HL-60 (cell line): ENCODE results near the gene GTF2H1.
"Not testable (repeated sequence)": the region's sequence is repeated elsewhere in the genome, so short reads cannot be mapped to it uniquely, and the experiment has no call there.

Experiments
- DNase-seq, 2 experiments: peaks; one replicate each; pipeline ENCODE4 v3.0.0-alpha.2; 2010 to 2020; ENCODE audit warnings: low read depth in 1 of 2, low spot score in 1 of 2
- H3K27ac ChIP-seq: fragments of 250-450 bp; sonication (Bioruptor Pico); replicated peaks from 2 replicates; pipeline ENCODE4 v1.5.1; 2020; ENCODE audit warnings: mild to moderate bottlenecking, moderate library complexity
- H3K27me3 ChIP-seq: fragments of 250-450 bp; sonication (Bioruptor Pico); 2 replicates; pipeline ENCODE4 v1.5.1; 2021; ENCODE audit warnings: mild to moderate bottlenecking, moderate library complexity; ENCODE audit not compliant: insufficient read depth, poor library complexity, severe bottlenecking
- H3K4me3 ChIP-seq: replicated peaks from 2 replicates; pipeline ENCODE4 v1.5.1; 2011; ENCODE audit warnings: mild to moderate bottlenecking, control low read depth, low read length; ENCODE audit not compliant: insufficient read depth
- GABPA ChIP-seq: IDR thresholded peaks from 2 replicates; pipeline ENCODE4 v1.6.1; 2012; ENCODE audit warnings: low read depth
- POLR2AphosphoS5 ChIP-seq: IDR thresholded peaks from 2 replicates; pipeline ENCODE4 v1.6.1; 2012; ENCODE audit warnings: low read depth
- SPI1 ChIP-seq: IDR thresholded peaks from 2 replicates; pipeline ENCODE4 v1.6.1; 2012; ENCODE audit warnings: low read depth, mild to moderate bottlenecking, borderline replicate concordance
- TF ChIP-seq, protein P1 (sequence below): IDR thresholded peaks from 2 replicates; pipeline ENCODE4 v1.6.1; 2012; ENCODE audit warnings: low read depth; ENCODE audit not compliant: insufficient replicate concordance
- TF ChIP-seq, protein P2 (sequence below): IDR thresholded peaks from one replicate; pipeline ENCODE4 v1.5.1; 2011; ENCODE audit warnings: low read length, control low read depth, inconsistent platforms; ENCODE audit not compliant: insufficient read depth

GTF2H1 gene

GRCh38 chr11:18322818-18323570 lies 627 bp downstream of the GTF2H1 start:
- TF ChIP-seq SPI1 = no peak
- TF ChIP-seq, protein P1, sequence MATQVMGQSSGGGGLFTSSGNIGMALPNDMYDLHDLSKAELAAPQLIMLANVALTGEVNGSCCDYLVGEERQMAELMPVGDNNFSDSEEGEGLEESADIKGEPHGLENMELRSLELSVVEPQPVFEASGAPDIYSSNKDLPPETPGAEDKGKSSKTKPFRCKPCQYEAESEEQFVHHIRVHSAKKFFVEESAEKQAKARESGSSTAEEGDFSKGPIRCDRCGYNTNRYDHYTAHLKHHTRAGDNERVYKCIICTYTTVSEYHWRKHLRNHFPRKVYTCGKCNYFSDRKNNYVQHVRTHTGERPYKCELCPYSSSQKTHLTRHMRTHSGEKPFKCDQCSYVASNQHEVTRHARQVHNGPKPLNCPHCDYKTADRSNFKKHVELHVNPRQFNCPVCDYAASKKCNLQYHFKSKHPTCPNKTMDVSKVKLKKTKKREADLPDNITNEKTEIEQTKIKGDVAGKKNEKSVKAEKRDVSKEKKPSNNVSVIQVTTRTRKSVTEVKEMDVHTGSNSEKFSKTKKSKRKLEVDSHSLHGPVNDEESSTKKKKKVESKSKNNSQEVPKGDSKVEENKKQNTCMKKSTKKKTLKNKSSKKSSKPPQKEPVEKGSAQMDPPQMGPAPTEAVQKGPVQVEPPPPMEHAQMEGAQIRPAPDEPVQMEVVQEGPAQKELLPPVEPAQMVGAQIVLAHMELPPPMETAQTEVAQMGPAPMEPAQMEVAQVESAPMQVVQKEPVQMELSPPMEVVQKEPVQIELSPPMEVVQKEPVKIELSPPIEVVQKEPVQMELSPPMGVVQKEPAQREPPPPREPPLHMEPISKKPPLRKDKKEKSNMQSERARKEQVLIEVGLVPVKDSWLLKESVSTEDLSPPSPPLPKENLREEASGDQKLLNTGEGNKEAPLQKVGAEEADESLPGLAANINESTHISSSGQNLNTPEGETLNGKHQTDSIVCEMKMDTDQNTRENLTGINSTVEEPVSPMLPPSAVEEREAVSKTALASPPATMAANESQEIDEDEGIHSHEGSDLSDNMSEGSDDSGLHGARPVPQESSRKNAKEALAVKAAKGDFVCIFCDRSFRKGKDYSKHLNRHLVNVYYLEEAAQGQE = no peak
- no peak for TF ChIP-seq GABPA
- TF ChIP-seq, protein P2, sequence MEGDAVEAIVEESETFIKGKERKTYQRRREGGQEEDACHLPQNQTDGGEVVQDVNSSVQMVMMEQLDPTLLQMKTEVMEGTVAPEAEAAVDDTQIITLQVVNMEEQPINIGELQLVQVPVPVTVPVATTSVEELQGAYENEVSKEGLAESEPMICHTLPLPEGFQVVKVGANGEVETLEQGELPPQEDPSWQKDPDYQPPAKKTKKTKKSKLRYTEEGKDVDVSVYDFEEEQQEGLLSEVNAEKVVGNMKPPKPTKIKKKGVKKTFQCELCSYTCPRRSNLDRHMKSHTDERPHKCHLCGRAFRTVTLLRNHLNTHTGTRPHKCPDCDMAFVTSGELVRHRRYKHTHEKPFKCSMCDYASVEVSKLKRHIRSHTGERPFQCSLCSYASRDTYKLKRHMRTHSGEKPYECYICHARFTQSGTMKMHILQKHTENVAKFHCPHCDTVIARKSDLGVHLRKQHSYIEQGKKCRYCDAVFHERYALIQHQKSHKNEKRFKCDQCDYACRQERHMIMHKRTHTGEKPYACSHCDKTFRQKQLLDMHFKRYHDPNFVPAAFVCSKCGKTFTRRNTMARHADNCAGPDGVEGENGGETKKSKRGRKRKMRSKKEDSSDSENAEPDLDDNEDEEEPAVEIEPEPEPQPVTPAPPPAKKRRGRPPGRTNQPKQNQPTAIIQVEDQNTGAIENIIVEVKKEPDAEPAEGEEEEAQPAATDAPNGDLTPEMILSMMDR = no peak
- no peak for TF ChIP-seq POLR2AphosphoS5
- H3K27ac ChIP-seq = peak overlapping the region; percentile 99
- no peaks in the 10 kb centered on the region for H3K27me3 ChIP-seq
- DNase-seq = no peak
- H3K4me3 ChIP-seq = peak overlapping the region; percentile 82

DNA sequence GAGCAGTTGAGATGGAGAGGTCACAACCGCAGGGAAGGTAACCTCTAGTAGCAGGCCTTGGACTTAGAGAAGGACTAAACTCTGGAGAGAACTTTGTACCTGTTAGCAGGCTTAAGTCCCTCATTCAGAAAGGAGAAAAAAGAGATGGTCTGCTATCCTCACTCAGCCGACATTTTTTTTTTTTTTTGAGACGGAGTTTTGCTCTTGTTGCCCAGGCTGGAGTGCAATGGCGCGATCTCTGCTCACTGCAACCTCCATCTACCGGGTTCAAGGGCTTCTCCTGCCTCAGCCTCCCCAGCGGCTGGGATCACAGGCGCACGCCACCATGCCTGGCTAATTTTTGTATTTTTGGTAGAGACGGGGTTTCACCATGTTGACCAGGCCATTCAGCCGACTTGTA lies 1.5 kb downstream of the GTF2H1 start:
- Histone ChIP-seq H3K4me3 (peak overlapping the region; percentile 82), H3K27ac (peak overlapping the region; percentile 99)
- not testable (repeated sequence) for H3K27me3 ChIP-seq, DNase-seq

DNA sequence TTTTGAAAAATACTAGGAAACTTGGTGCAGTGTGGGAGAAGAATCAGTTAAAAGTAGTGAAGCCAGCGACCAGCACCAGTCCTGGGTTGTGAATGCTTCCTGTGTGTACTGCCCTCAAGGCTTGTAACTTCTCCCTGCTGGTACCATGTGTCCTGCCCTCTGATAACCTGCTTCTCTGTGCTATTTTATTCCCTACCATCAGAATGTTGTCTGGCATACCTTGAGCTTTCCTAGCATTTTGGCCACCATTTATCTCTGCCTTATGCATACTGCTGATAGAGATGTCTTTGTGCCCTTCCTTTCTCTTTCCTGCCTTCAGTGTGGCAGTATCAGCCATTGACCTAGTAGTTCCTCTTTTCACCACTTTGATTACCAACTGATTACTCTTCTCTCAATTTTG lies 2.0 kb downstream of the GTF2H1 start:
- DNase-seq = peak in 1 of 2 experiments; percentile 38
- Histone ChIP-seq H3K27me3 (no peaks in the 10 kb centered on the region), H3K27ac (peak overlapping the region; percentile 99), H3K4me3 (peak overlapping the region; percentile 82)
- TF ChIP-seq POLR2AphosphoS5 (no peak), SPI1 (peak; percentile 65; the same call in 1 of the 2 replicates)

DNA sequence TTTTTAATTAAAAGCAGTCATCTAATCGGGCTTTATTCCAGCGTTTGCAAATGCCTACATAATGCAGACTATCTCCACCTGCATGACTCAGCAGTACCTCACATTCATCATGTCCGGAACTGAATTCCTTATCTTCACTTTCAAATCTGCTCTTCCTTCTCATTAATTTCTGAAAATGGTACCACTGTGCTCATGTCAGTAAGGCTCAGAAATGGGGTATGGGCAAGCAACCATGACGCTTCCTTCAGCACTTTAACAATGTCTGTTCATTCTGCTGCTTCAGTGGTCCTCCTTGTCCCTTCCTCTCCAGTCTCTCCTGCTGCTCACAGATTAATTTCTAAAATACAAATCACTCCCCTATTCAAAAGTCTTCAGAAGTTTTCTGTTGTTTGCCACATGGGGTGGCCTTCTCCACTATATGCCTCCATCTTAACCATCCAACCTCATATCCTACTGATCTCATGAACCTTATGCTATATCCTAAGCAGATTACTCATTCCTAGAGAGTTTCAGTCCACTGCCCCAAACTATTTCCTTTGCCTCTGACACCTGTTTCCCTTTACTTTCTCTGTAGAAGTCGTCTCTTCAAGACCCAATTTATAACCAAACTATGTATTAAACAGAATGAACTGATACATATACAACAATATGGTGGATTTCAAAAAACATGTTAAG lies 7.0 kb downstream of the GTF2H1 start:
- Histone ChIP-seq H3K27ac (no peak overlapping the region), H3K4me3 (no peak overlapping the region), H3K27me3 (no peaks in the 10 kb centered on the region)
- no peak for DNase-seq
- TF ChIP-seq GABPA = no peak
- TF ChIP-seq POLR2AphosphoS5 = no peak
- TF ChIP-seq SPI1 = no peak
- TF ChIP-seq, protein P2 = no peak

GRCh38 chr11:18330921-18331320 lies 8.6 kb downstream of the GTF2H1 start:
- TF ChIP-seq POLR2AphosphoS5 (no peak), GABPA (no peak)
- H3K4me3 ChIP-seq = no peak overlapping the region
- no peak for DNase-seq
- H3K27ac ChIP-seq = no peak overlapping the region
- H3K27me3 ChIP-seq = no peaks in the 10 kb centered on the region

DNA sequence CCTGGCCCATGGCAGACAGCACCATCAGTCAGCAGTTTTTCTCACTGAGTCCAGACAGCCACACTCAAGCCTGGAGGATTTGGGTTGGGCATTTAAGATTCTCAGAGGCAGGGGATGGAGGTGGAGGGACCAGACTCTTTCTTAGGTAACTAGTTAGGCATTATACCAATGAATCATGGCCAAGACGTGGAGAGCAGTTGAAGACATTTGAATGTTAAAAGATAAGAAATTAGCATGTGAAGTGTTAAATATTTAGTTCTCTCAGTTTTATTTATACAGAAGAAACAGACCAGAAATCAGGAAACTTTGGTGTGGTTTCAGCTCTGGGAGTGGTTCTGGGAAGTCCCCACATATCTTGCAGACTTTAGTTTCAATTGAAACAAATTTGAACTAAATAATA lies 9.9 kb downstream of the GTF2H1 start:
- H3K27me3 ChIP-seq = no peaks in the 10 kb centered on the region
- H3K4me3 ChIP-seq = no peak overlapping the region
- no peak for DNase-seq
- no peak overlapping the region for H3K27ac ChIP-seq
- TF ChIP-seq POLR2AphosphoS5 = no peak
- TF ChIP-seq, protein P1 = no peak
- no peak for TF ChIP-seq GABPA
- TF ChIP-seq, protein P2 = no peak
- TF ChIP-seq SPI1 = no peak
